A549 (cell line): ENCODE data around the gene MYT1.

Experiments used
- CTCF ChIP-seq: fragments of >200 bp; sonication (Bioruptor Twin); formaldehyde crosslinking; IDR thresholded peaks from 3 replicates; pipeline ENCODE4 v1.5.1; 2016
- EP300 ChIP-seq, 2 experiments: fragments of >200 bp; sonication (Bioruptor Twin); formaldehyde crosslinking; IDR thresholded peaks; 2 replicates in 1 of 2; 3 replicates in 1 of 2; pipeline ENCODE4 v1.6.1; 2016 to 2017
- JUNB ChIP-seq: fragments of >200 bp; sonication (Bioruptor Twin); formaldehyde crosslinking; IDR thresholded peaks from 2 replicates; pipeline ENCODE4 v1.6.1; 2016
- NR3C1 ChIP-seq: fragments of >200 bp; sonication (Bioruptor Twin); formaldehyde crosslinking; IDR thresholded peaks from 3 replicates; pipeline ENCODE4 v1.6.1; 2017
- POLR2A ChIP-seq: IDR thresholded peaks from 2 replicates; pipeline ENCODE4 v1.6.1; 2012; ENCODE audit warnings: mild to moderate bottlenecking, low read length
- RAD21 ChIP-seq, 2 experiments: fragments of >200 bp in 1 of 2; sonication (Bioruptor Twin) in 1 of 2; formaldehyde crosslinking in 1 of 2; IDR thresholded peaks in 1 of 2; conservative IDR thresholded peaks in 1 of 2; 2 replicates in 1 of 2; 3 replicates in 1 of 2; pipeline ENCODE4 v1.6.1; 2012 to 2018; ENCODE audit warnings: inconsistent platforms in 1 of 2
- TF ChIP-seq, protein P1 (sequence below): IDR thresholded peaks from 2 replicates; pipeline ENCODE4 v1.6.1; 2012

DNA sequence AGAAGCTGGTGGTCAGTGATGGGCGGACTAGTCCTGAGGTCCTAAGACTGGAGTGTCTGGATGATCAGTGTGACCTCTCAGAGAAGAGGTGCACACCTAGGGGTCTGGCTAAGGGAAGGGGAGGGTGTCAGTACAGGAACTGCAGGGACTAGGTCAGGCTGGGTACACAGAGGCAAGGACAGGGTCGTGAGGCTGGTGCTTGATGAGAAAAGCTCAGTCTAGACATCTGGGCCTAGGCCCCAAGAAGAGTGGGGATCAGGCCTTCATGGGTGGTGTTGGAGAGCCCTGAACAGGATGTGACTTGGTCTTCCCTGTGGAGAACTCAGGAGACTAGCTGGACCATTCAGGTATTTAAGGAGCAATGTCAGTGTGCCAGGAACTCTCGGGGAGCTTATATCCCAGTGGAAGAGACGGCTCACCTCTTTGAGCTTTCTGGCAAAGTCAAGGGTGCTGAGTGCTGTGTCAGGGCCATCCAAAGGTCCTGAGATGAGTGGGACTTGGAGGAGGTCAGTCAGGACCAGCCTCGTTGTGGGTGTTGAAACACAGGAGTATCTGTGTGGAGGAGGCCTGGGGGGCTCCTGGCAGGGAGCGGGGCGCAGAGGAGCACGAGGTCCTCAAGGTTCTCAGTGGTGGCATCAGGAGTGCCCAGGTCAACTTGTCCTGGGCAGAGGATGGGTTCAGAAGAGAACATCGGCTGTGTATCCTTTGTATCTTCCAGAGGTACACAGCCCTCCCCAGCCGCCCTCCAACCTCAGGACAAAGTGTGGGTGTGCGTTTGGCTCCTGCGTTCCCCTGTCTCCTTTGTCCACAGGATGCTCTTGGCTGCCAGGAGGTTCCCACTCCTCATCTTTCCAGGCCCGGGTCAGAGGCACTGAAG lies 13.3 kb upstream of the MYT1 start:
- TF ChIP-seq POLR2A (no peak), CTCF (no peak), NR3C1 (no peak), JUNB (no peak), RAD21 (conservative IDR thresholded peaks at IDR 0.05 in 1 of 2, IDR thresholded peaks at IDR 0.05 in 1 of 2) (no peak), EP300 (IDR thresholded peaks at IDR 0.05) (no peak)
- TF ChIP-seq, protein P1, sequence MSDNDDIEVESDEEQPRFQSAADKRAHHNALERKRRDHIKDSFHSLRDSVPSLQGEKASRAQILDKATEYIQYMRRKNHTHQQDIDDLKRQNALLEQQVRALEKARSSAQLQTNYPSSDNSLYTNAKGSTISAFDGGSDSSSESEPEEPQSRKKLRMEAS = no peak
